ENCODE data around the gene DZIP1. TPM values are rescaled to one million over a fixed set of nuclear protein-coding genes. Genes with fewer than 3 reads are reported as not detected.

Gene DZIP1
- total and polyA plus RNA-seq, 10 of the 15 experiments (the other 5 are each of a cell fraction or from before 2014, with no cell fraction given) = 0.01 to 1.9 (median 0.55) TPM

- 0% methylated on average over 2 of the region's 2 CpGs for WGBS (ENCODE audit: insufficient coverage, insufficient replicate concordance, low lambda C conversion rate, missing lambda C conversion rate)
- H3K9me3 ChIP-seq (replicated peaks; ENCODE audit: control insufficient read depth, insufficient read depth, low read length) = no peaks in the 10 kb centered on the region; the same call in 2 of the 3 replicates
- H2AFZ ChIP-seq (ENCODE audit: control insufficient read depth, low read depth, low read length) = no peak overlapping the region
- RAD21 ChIA-PET (ENCODE audit: unreplicated experiment) = interaction anchor here (1.4 to 1.5 kb wide), 2 partner anchors 213 to 216 kb away, joined by 3 to 5 read pairs; no protein-coding TSS in a partner anchor
- no peaks in the 10 kb centered on the region for H3K79me2 ChIP-seq (ENCODE audit: control insufficient read depth, insufficient read depth, low read length)
- in situ Hi-C loops (cut with MboI) = loop anchor here (5.0 to 25.0 kb wide), 2 partner anchors 217 to 362 kb away; no protein-coding TSS in a partner anchor
- no peaks in the 10 kb centered on the region for H3K27me3 ChIP-seq (replicated peaks in 1 of 2; ENCODE audit: control insufficient read depth in 2 of 2, insufficient read depth in 2 of 2, low read length in 1 of 2)
- no peak overlapping the region for H3K4me2 ChIP-seq (ENCODE audit: control insufficient read depth, insufficient read depth)
- H3K4me3 ChIP-seq = no peak overlapping the region
- SMC1A ChIA-PET (ENCODE audit: uncharacterized antibody, unreplicated experiment) = interaction anchor here (0.8 to 1.9 kb wide), 2 partner anchors 11 to 214 kb away, joined by 4 read pairs; no protein-coding TSS in a partner anchor
- ATAC-seq (no peak; the same call in 1 of the 3 replicates), DNase-seq (ENCODE audit: low read depth, low spot score) (no peak), FAIRE-seq (no peak)
- H3K9ac ChIP-seq (ENCODE audit: control insufficient read depth, insufficient read depth, low read length) = no peak overlapping the region
- CTCF ChIA-PET = interaction anchor here (0.7 to 1.5 kb wide), 6 partner anchors 83 to 361 kb away, joined by 3 to 9 read pairs (median 3); no protein-coding TSS in a partner anchor
- no peaks in the 10 kb centered on the region for H3K36me3 ChIP-seq (ENCODE audit: control insufficient read depth in 2 of 2, insufficient read depth in 2 of 2, low read length in 1 of 2)
- no peaks in the 10 kb centered on the region for H4K20me1 ChIP-seq (ENCODE audit: control insufficient read depth, insufficient read depth)
- H3K27ac ChIP-seq (ENCODE audit: control insufficient read depth, insufficient read depth) = no peak overlapping the region
- no peak for TF ChIP-seq BCL11A (IDR thresholded peaks at IDR 0.05; ENCODE audit: low read depth, low read length)
- peak; percentile 15; the same call in 1 of the 2 replicates for TF ChIP-seq SPI1 (IDR thresholded peaks at IDR 0.05; ENCODE audit: borderline replicate concordance, insufficient read depth, low read depth, low read length)
- BruUV-seq (replicated peaks) = no TSS peak
- H3K4me1 ChIP-seq (ENCODE audit: control insufficient read depth, insufficient read depth, low read length) = no peaks in the 10 kb centered on the region
- POLR2A ChIA-PET = no interaction called here
- intact Hi-C loops (cut with micrococcal nuclease; ENCODE audit: unreplicated experiment) = no loop called here
These were observed 24.3 kb downstream of the DZIP1 start for GRCh38 chr13:95620030-95620824.

- DNase-seq (ENCODE audit: low read depth, low spot score) (no peak), FAIRE-seq (no peak), ATAC-seq (no peak)
- Histone ChIP-seq H2AFZ (ENCODE audit: control insufficient read depth, low read depth, low read length) (no peak overlapping the region), H4K20me1 (ENCODE audit: control insufficient read depth, insufficient read depth) (no peaks in the 10 kb centered on the region), H3K4me2 (ENCODE audit: control insufficient read depth, insufficient read depth) (no peak overlapping the region), H3K9ac (ENCODE audit: control insufficient read depth, insufficient read depth, low read length) (no peak overlapping the region), H3K27me3 (replicated peaks in 1 of 2; ENCODE audit: control insufficient read depth in 2 of 2, insufficient read depth in 2 of 2, low read length in 1 of 2) (no peaks in the 10 kb centered on the region), H3K79me2 (ENCODE audit: control insufficient read depth, insufficient read depth, low read length) (no peaks in the 10 kb centered on the region), H3K36me3 (ENCODE audit: control insufficient read depth in 2 of 2, insufficient read depth in 2 of 2, low read length in 1 of 2) (no peaks in the 10 kb centered on the region), H3K9me3 (replicated peaks; ENCODE audit: control insufficient read depth, insufficient read depth, low read length) (no peaks in the 10 kb centered on the region; the same call in 2 of the 3 replicates), H3K4me1 (ENCODE audit: control insufficient read depth, insufficient read depth, low read length) (no peaks in the 10 kb centered on the region), H3K27ac (ENCODE audit: control insufficient read depth, insufficient read depth) (no peak overlapping the region), H3K4me3 (no peak overlapping the region)
- in situ Hi-C loops (cut with MboI) = loop anchor here (25.0 kb wide), 1 partner anchor 222 kb away; no protein-coding TSS in a partner anchor
- POLR2A ChIA-PET = no interaction called here
- RAD21 ChIA-PET (ENCODE audit: unreplicated experiment) = interaction anchor here (1.2 kb wide), 1 partner anchor 218 kb away, joined by 3 read pairs; no protein-coding TSS in a partner anchor
- intact Hi-C loops (cut with micrococcal nuclease; ENCODE audit: unreplicated experiment) = no loop called here
- SMC1A ChIA-PET (ENCODE audit: uncharacterized antibody, unreplicated experiment) = no interaction called here
- BruUV-seq (replicated peaks) = no TSS peak
- CTCF ChIA-PET = interaction anchor here (1.3 kb wide), 1 partner anchor 8 kb away, joined by 6 read pairs; no protein-coding TSS in a partner anchor
- 42% methylated on average over 3 of the region's 3 CpGs for WGBS (ENCODE audit: insufficient coverage, insufficient replicate concordance, low lambda C conversion rate, missing lambda C conversion rate)
- TF ChIP-seq CHD2 (IDR thresholded peaks at IDR 0.05; ENCODE audit: borderline replicate concordance, low read depth, low read length) (no peak), NR2C1 (IDR thresholded peaks at IDR 0.05) (no peak), ZNF384 (IDR thresholded peaks at IDR 0.05; ENCODE audit: borderline replicate concordance, low read depth, low read length) (no peak), E4F1 (IDR thresholded peaks at IDR 0.05; ENCODE audit: borderline replicate concordance, partially characterized antibody) (no peak), HSF1 (IDR thresholded peaks at IDR 0.05; ENCODE audit: low read depth, low read length) (no peak)
- TF ChIP-seq, protein P1, sequence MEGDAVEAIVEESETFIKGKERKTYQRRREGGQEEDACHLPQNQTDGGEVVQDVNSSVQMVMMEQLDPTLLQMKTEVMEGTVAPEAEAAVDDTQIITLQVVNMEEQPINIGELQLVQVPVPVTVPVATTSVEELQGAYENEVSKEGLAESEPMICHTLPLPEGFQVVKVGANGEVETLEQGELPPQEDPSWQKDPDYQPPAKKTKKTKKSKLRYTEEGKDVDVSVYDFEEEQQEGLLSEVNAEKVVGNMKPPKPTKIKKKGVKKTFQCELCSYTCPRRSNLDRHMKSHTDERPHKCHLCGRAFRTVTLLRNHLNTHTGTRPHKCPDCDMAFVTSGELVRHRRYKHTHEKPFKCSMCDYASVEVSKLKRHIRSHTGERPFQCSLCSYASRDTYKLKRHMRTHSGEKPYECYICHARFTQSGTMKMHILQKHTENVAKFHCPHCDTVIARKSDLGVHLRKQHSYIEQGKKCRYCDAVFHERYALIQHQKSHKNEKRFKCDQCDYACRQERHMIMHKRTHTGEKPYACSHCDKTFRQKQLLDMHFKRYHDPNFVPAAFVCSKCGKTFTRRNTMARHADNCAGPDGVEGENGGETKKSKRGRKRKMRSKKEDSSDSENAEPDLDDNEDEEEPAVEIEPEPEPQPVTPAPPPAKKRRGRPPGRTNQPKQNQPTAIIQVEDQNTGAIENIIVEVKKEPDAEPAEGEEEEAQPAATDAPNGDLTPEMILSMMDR (IDR thresholded peaks at IDR 0.05 in 2 of 3, conservative IDR thresholded peaks at IDR 0.05 in 1 of 3; ENCODE audit: control insufficient read depth in 2 of 3, extremely low read depth in 1 of 3, insufficient read depth in 1 of 3, low read depth in 3 of 3, low read length in 3 of 3) = no peak
These were observed 29.0 kb downstream of the DZIP1 start for GRCh38 chr13:95615539-95615938.
